HG03432 (cell line): ENCODE data around the gene LIN7C.

Experiments
- ATAC-seq: cut with Tn5 transposase; IDR thresholded peaks from one replicate; pipeline ENCODE4 v1.9.1; 2021; ENCODE audit warnings: mild to moderate bottlenecking, moderate library complexity; ENCODE audit not compliant: unreplicated experiment

Gene LIN7C

DNA sequence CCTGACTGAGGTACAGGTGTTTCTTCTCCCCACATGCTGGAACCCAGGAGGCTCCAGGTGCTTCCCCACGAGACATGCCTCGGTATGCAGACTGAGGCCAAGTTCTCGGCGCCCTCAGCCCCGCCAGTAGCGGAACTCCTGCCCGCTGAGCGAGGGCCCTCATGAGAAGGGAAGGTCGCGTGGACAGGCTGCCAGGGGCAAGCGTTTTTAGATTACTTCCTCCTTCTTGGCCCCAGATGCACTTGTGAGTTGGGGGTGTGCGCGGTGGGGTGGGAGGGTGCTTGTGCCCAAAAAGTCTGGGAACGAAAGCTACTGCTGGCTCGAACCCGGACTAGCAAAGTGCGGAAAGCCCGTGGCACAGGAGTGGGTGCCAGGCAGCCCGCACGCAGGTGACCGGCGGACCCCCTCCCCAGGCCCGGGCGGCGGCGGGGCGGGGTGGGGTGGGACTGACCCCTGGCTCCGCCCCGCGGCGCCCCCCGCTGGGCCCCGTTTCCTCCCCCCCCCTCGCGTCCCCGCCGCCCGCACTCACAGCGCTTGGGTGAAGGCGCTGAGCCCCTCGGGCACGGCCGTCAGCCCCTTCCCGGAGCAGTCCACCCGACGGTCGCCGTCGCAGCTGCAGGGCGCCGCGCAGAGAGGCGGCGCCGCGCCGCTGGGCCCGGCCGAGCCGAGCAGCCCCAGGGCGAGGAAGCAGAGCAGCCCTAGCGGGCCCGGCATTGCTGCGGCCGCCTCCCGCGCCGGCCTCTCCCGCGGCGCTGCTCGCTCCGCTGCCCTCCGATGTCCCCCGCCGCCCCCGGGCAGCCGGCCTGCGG is 34.8 kb downstream of the LIN7C start:
- ATAC-seq: peak; percentile 48

DNA sequence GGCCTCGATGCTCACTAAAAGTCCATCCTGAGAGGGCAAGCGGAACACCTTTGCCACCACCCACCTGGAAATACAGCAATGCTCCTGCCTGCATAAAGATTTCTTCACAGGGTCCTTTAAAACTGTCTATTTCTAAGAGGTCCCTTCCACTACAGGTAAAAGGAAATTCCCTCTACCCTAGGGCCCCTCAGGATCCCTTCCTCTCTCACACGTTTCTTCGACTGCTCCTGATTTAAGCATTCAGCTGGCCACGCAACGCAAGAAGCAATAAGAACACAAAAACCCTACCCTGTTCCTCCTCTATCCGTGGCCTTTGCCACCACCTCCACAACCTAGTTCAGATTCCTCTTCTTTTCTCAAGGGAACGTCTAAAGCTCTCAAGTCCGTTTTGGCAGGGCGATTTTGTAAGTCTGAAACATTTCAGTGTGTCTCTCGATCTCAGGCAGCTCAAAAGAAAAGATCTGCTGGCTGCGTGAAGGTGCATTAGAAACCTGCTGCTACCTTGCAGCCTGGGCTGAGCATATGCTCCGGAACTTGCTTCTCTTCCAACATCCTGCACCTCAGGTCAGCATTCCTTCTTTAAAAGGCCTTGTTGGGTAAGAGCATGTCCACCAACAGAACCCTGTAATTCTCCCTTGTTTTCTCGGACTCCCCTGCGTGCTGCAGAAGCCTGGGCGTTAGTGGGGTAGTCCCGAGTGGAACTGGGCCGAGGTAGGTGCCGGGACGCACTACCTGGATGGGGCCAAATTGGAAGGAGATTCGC is 35.6 kb downstream of the LIN7C start:
- ATAC-seq: no peak

DNA sequence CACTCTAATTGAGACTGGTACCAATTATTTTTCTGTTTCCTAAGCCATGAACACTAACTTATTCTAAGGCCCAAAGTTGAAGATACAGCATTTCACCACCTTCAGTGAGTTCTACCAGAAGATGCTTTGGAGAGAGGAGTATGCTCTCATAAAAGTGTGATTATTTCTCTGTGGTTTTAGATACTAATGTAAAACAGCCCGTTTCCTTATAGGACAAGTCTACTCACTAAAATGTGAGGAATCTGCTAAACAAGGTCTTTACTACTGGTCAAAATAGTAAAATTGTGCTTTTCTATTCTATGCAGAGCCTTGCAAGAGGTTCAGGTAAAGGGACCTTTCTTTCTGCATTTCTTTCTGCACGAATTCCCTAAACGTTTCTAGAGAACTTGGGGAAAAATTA is 36.4 kb downstream of the LIN7C start:
- ATAC-seq: no peak

DNA sequence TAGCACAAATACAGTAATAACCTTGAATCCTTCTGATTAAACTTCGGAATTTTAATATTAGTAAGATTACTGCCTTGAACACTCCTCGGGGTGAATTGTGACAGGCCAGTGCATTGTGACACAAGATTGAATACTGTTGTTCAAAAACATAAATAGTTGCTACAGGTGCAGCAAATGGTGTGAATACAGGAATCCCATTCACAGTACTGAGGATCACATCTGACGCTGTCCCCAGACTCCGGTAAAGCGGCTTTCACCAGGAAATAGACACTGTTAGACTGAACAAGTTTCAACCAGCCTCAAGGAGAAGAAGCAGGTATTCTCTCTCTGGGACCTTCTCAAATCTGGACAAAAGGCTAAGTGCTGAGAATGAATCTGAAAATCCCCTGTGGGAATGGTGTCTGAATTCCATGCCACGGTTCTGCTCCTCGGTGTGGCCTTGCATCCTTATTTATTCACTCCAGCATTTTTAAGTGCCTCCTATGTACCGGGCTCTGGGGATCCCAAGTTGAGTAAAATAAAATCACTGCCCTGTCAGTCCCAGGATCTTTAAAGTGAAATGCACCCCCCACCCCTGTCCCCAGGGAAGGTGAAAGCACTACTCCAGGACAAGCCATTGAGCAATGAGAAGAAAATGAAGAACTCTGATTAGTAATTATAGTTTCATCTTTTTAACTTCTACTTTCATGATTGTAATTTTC is 37.4 kb downstream of the LIN7C start:
- ATAC-seq: no peak

DNA sequence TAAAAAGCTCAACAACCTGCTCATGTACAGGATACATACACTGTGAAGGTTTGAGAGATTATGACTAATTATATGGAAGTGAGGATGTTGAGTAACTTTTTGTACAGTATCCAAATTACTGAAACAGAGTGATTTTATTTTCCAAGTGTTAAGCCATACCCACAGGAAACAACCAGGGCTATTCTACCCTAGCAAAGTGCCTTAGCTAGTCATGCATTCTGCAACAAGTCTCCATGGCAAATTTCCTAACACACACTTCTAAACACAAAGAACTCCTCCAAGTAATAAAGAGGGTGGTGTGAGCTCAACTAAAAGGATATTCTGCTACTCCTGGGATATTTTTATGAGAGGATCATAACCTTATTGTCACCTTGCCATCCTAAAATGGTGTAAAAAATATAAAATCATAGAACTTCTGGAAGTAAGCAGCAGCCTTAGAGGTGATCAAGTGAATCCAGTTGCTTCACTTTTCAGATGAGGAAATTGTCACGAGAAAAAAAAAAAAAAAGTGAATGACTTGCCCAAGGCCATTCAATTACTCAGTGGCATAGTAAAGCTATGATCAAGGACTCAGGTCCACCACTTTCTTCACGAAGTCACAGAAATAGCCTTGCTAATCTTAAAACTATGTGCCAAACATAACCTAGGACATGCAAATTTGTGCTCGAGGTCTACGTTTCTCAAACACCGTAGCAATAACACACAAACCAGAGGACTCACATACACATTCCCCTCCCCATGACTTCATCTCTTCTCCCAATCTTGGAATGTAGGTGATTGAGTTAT is 38.2 kb downstream of the LIN7C start:
- ATAC-seq: no peak

DNA sequence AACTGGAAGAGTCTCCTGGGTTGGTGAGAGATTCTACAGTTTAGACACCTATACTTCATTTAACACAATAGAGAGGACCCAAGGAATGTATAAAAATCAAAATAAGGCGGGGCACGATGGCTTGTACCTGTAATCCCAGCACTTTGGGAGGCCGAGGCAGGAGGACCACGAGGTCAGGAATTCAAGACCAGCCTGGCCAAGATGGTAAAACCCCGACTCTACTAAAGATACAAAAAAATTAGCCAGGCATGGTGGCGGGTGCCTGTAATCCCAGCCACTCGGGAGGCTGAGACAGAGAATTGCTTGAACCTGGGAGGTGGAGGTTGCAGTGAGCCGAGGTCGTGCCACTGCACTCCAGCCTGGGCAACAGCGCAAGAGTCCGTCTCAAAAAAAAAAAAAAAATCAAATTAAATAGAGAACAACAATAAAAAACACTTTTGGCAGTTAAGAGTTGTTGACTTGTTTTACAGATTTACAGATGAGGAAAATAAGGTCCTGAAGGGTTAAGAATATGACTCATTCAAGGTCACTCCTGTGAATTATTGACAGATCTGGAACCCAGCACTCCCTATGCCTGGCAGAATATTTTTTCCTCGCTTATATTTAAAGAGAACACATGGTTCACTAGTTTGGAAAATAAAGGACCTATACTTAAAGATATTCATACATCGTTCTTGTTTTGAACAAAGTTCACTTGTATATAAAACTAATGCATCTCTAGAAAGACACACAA is 39.2 kb downstream of the LIN7C start:
- no peak for ATAC-seq

DNA sequence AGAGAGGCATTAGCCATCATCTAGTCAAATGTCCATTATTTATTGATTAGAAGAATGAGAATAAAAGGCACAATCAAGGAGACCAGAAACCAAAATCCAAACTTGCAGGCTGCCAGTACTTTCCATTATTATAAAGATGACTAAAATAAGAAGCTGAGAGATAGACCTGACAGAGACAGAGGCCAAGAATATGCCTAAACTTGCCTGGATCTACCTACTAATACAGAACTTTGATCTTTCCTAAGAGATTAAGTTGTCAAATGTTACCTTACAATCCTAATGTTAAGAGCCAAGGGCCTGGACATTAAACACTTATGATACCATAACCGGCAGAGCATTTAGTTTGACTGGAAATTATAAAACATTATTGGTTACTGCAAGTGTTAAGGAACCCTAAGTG is 40.2 kb downstream of the LIN7C start:
- ATAC-seq: no peak

DNA sequence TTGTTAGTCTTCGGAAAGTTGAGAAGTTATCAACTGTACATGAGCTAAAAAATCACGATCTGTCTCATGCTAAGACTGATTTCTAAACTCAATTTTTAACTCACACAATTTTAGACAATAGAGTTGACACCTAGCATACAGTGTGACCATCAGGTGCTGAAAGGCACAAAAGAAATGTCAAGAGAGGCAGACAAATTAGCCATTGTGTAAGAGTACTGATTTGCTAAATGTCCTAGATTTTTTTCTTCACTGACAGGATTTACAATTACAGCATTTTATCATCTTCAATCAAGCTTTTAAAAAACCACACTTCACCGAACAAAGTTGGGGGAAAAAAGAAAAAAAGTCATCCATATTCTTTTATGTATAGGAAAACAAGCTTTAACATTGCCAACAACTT is 40.9 kb downstream of the LIN7C start:
- ATAC-seq: no peak

DNA sequence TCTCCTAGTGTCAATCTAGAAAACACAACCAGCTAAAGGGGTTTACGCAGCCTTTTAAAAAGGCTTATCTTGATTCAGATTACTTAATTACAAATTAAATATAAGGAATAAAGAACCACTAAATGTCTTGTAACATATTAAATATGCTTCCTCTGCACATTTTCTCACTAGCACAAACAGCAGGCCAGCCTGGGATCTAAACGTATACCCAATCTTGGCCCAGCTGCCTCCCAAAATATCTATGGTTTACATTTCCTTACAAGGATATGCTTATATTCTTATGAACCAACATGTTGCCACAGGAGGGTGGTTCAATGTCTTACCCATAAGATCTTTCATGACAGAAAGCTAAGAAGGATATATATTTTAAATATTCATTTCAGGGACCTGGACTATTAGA is 41.7 kb downstream of the LIN7C start:
- ATAC-seq: no peak

DNA sequence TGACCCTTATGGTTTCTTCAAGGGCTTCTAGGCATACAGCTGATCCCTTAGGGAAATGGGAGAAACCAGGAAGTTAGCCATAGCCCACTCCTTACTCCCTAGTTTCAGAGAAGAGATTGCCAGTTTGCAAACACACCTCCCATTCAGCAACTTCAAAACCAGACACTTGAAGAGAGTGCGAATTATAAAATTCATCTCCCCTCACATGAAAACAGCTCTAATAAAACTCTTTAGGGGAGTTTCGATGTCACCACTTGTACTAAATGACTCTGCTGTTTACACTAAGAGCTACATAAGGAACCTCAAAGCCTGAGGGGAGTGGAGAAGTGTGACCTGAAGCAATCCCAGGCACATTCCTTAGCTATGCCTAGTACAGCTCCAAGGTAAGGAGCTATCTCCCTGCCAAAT is 42.3 kb downstream of the LIN7C start:
- ATAC-seq: no peak

DNA sequence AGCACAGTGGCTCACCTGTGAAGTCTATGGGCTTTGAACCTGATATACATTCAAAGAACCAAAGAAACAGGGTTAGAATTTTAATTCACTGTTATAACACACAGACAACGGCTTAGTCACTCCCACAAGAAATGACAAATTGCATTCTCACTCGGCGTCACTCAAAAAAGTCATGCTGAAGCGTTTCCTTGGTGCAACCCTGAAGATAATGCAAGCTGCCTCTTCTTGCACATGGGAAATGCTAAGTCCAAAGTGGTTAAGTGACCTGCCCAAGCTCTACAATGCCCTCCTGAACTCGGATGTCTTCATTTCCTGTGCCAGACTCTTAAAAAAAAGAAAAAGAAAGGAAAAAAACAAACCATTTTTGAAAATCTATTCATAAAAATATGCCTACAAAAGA is 44.0 kb downstream of the LIN7C start:
- no peak for ATAC-seq

DNA sequence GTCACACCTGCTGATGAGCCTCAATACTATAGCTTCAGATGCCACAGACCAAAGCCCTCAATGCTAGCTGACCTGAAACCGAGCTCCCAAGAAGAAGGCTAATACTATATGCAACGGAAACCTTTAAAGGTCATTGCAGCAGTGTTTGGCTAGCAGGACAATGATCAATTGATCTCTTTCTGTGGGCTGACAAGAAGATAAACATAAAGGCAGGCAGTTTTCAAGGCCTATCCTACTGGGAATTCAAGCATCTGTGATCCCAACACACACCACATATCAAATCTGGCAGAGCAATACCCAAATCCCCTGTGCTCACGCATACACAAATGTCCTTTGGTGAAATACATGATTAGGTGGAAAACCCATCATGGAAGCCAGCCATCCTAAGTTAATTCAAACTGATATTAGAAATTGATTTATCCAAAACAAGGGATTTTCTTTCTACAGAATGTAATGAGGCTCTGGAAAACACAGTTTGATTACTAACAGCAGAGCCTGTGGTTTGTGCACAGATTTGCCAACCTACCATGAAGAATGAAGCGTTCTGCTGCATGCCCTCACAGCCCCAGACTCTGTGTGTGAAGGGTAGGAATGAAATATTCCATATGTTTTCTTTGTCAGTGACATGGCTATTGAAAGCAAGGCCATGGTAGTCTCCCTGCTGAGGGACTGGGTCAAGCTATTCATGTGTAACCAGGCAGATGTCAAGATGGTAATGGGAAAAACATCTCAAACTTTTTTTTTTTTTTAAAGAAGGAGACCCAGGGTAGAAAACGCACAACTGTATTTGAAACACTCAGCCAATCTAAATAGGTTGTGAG is 46.2 kb downstream of the LIN7C start:
- ATAC-seq: no peak

DNA sequence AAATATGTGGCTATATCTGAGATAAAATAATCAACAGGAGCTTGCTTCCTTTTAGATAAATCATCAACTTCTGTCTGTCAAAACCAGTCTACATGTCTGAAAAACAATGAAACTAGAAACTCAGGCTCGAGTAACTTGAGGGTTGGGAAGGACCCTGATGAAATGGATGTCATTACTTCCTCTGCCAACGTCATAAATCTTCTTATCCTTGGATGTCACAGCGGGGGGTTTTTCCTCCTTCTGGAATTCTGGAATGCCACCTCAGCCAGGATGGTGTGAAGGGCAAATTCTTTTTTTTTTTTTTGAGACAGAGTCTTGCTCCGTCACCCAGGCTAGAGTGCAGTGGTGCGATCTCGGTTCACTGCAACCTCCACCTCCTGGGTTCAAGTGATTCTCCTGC is 47.4 kb downstream of the LIN7C start:
- no peak for ATAC-seq

DNA sequence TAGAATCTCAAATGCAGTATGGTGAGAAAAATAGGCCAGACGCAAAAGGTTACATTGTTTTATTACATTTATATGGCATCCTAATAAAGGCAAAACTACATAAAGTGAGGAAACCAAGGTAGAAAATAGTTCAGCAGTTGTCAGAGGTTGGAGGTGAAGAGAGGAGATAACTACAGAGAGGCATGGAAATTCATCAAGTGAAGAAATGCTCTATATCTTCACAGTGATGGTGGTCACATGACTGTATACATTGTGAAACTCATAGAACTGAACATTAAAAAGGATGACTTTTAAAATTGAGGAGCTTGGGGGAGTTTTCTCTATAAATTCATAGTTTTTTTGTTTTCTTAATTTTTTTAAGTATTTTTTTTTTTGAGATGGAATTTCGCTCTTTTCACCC is 48.4 kb downstream of the LIN7C start:
- ATAC-seq: no peak

DNA sequence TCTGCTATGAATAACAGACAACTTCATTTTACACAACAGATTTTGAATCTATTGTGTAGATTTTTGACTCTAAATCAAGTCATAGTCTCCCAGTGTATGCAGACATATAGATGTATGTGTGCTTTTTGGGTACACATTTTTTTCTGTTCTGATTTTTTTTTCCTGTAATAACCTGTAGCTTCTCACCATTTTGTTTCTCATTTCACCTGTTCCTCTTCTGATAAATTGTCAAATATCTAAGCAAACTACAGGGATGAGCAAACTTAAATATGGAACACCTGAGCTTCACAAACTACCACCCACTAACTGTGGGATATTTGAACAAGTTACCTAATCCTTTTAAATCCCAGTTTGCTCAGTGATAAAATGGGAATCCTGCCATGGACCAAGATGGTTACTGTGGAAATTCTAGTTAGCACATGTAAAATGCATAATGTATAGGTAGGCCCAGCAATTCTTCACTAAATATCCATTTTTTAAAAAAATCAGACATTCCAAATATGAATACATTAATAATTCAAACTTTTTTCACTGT is 49.7 kb downstream of the LIN7C start:
- no peak for ATAC-seq

DNA sequence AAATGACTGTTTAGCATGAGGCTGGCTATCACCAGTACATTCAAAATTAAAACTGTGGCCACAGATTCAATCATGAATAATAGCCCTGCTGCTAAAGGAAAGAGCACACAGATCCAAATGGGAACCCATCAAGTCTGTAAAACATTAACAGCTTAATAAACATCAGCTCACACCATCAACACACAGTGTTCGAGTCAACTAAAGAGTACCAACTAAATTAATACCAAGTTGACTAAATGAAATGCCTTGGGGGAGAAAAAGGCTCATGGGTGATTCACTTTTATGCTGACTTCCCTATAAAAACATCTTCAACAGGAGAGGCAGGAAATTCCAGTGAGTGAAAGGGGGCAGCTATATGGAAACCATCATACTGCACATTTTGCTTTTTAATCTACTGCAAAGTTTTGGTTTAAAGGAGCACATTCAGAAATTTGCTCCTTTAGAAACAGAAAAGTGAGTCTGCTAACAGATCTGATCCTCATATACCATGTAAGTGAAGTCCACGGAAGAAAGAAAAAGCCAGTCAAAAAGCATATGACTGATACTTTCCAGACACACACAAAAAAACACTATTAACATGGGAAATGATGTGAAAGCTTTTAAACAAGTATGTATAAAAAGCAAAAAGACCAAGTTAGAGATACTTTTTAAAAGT is 50.3 kb downstream of the LIN7C start:
- no peak for ATAC-seq

DNA sequence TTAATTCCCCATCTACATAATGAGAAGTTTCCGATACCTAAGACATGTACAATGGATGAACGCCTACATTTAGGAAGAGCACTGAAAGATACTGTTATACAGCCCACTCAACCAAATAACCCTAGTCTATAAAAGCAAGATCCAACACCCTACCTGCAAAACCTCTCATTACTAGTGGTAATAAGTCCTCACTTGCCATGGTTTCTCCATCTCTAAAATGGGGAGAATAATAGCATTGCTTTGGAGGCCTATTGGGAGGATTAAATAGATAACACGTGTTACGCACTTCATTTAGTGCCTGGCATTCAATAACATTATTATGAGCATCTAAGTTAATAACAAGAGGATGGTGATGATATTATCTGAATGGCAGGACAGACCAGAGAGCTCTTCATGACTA is 50.9 kb downstream of the LIN7C start:
- no peak for ATAC-seq

DNA sequence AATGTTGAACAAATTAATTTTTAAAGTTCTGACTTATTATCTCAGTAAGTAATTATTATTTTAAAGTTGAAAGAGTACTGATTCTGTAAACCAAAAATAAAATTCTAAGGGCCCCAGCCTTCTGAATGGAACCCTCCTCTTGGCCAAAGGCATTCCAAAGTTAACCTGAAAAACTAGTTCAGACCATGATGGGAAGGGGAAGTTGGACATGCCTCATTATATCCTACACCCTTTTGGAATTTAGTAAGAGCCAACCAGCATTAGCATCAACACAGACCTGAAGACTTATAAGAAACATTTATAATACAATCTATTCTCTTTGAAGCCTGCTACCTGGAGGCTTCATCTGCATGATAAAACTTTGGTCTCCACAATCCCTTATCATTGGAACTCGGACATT is 52.9 kb downstream of the LIN7C start:
- ATAC-seq: no peak

DNA sequence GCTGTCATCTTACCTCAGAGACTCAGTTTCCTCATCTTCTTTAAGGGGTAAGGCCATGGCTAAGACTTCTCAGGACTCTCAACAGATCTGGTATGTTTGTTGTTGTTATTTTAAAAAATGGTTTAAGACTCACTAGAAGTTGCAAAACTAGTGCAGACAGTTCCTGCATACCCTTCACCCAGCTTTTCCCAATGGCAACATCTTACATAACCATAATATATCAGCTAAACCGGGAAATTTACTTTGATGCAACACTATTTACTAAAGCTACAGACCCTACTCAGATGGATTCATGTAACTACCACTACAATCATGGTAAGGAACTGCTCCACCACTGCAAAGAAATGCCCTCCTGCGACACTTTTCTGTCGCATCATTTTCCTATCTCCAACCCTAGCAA is 54.4 kb downstream of the LIN7C start:
- ATAC-seq: no peak
